SU-DHL-6 (cell line): ENCODE data around the gene PTCH2.

Experiments
- EZH2phosphoT487 ChIP-seq: fragments of 200-600 bp; sonication (generic), shearing (Covaris generic); conservative IDR thresholded peaks from 2 replicates; pipeline ENCODE4 v1.6.1; 2018; ENCODE audit warnings: mild to moderate bottlenecking, antibody characterized with exemption, low read length, moderate library complexity, mixed read lengths
- TF ChIP-seq, protein P1 (sequence below): fragments of 200-600 bp; sonication (generic); IDR thresholded peaks from one replicate; pipeline ENCODE4 v1.5.1; 2017; ENCODE audit warnings: antibody characterized with exemption, mild to moderate bottlenecking, low read length, moderate library complexity; ENCODE audit not compliant: insufficient read depth, poor library complexity, severe bottlenecking

DNA sequence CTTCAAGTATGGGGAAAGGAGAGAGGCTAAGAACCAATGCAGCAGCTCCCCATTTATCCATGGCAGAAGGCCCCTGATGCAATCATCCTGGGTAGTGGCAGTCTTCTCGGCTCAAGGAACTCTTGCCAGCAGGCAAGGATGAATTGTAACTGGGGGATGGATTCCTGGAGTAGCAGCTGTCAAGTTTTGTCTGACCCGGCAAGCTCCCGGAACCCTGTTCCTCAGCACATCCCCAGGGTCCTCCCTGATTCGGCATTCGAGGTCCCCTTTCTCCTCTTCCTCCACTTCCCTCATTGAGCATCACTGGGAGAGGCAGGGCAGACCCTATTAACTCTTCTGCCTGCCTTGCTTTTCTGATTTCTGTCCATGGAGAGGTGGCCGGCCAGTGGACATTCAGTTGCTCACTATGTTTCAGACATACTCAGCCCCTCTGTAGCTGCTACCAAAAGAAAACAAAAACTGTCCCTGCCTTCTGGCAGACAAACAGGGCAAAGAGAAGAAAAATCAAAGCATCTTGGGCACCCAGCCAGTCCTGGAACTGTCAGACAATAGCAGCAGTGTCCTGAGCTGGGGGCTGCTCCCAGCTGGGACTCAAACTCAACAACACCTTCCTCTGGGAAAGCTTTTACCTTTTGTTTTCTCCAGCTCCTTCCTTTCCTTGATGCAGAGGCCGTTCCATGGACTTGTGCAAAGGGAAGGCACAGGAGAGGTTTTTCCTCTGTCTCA lies 5.6 kb upstream of the PTCH2 start:
- TF ChIP-seq, protein P1, sequence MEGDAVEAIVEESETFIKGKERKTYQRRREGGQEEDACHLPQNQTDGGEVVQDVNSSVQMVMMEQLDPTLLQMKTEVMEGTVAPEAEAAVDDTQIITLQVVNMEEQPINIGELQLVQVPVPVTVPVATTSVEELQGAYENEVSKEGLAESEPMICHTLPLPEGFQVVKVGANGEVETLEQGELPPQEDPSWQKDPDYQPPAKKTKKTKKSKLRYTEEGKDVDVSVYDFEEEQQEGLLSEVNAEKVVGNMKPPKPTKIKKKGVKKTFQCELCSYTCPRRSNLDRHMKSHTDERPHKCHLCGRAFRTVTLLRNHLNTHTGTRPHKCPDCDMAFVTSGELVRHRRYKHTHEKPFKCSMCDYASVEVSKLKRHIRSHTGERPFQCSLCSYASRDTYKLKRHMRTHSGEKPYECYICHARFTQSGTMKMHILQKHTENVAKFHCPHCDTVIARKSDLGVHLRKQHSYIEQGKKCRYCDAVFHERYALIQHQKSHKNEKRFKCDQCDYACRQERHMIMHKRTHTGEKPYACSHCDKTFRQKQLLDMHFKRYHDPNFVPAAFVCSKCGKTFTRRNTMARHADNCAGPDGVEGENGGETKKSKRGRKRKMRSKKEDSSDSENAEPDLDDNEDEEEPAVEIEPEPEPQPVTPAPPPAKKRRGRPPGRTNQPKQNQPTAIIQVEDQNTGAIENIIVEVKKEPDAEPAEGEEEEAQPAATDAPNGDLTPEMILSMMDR, result no peak
- TF ChIP-seq EZH2phosphoT487, result no peak
